ENCODE measurements around the gene SP6.

SP6 gene

DNA sequence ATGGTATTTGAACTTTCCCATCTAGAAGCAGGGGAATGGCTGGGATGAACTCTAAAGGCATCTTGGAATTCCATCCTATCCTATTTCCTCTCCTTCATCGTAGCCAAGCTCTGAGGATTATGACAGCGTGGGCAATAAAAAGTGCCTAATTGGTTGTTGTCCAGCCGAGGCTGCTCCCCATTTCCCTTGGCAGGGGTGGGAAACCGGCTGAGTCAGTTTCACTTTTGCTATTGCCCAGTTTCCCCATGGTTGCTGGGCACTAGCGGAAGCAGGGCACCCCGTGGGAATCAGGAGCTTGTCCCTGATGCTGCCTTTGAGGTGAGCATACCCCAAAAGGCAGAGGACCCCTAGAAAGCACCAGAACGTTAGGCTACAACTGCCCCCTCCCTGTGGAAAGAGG lies 31.3 kb upstream of the SP6 start:
- TF ChIP-seq, protein P1, sequence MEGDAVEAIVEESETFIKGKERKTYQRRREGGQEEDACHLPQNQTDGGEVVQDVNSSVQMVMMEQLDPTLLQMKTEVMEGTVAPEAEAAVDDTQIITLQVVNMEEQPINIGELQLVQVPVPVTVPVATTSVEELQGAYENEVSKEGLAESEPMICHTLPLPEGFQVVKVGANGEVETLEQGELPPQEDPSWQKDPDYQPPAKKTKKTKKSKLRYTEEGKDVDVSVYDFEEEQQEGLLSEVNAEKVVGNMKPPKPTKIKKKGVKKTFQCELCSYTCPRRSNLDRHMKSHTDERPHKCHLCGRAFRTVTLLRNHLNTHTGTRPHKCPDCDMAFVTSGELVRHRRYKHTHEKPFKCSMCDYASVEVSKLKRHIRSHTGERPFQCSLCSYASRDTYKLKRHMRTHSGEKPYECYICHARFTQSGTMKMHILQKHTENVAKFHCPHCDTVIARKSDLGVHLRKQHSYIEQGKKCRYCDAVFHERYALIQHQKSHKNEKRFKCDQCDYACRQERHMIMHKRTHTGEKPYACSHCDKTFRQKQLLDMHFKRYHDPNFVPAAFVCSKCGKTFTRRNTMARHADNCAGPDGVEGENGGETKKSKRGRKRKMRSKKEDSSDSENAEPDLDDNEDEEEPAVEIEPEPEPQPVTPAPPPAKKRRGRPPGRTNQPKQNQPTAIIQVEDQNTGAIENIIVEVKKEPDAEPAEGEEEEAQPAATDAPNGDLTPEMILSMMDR (IDR thresholded peaks at IDR 0.05; ENCODE audit: low read depth, low read length, missing control alignments): no peak
- in situ Hi-C loops (cut with HindIII; ENCODE audit: low pct_ligation_motif_present, low sequenced_read_pairs): no loop called here
- no peak for DNase-seq
- Histone ChIP-seq H3K27ac (no peak overlapping the region), H3K27me3 (replicated peaks) (peaks cover 3% of the 10 kb centered on the region), H3K36me3 (replicated peaks) (no peaks in the 10 kb centered on the region), H3K4me3 (ENCODE audit: low read depth, low read length) (no peak overlapping the region)

DNA sequence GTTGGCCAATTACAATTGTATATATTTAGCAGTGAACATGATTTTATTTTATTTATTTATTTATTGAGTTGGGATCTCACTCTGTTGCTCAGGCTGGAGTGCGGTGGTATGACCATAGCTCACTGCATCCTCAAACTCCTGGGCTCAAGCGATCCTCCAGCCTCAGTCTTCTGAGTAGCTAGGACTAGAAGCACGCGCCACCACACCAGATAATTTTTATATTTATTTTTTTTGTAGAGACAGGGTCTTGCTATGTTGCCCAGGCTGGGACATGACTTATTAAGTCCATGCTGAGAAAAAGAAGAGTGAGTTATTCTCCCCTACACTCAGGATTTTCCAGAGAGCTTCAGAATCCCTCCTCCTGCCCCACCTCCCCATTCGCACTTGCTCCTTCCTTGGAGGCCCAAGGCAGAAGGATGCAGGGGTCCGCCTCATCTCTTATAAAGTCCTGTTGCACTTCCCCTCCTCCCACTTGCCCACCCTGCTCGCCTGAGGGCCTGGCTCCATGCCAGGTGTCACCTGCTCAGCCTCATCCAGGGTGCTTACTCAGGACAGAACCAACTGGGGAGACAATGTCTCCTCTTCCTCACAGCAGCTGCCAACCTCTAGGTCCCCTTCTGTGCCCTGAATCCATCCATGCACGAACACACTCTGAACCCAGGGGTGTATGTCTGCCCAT lies 29.0 kb upstream of the SP6 start:
- DNase-seq: no peak
- Histone ChIP-seq H3K36me3 (replicated peaks) (no peaks in the 10 kb centered on the region), H3K4me3 (ENCODE audit: low read depth, low read length) (no peak overlapping the region), H3K27ac (no peak overlapping the region), H3K27me3 (replicated peaks) (peaks cover 5% of the 10 kb centered on the region)
- in situ Hi-C loops (cut with HindIII; ENCODE audit: low pct_ligation_motif_present, low sequenced_read_pairs): no loop called here
- TF ChIP-seq, protein P1 (IDR thresholded peaks at IDR 0.05; ENCODE audit: low read depth, low read length, missing control alignments): no peak

DNA sequence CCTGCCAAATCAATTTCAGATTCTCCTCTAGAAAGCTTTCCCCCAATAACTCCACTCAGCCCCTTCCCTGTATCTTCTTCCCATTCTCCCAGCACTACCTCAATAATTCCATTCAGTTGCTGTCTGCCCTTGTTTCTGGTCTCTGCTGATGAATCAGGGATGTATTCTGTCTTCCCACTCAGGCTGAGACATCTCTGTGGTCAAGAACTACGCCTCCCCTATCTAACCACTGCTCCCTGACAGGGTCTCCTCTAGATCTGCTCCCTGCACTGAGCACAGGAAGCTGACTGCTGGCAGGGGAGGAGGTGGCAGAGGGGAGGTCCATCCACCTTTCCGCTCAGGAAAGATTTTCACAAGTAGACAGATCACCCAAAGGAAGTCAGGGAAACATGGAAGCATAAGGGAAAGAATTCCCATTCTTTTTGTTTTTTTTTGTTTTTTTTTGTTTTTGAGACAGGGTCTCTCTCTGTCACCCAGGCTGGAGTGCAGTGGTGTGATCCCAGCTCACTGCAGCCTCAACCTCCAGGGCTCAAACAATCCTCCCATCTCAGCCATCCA lies 28.1 kb upstream of the SP6 start:
- TF ChIP-seq, protein P1 (IDR thresholded peaks at IDR 0.05; ENCODE audit: low read depth, low read length, missing control alignments): no peak
- H3K27ac ChIP-seq: no peak overlapping the region
- peak; percentile 59 for DNase-seq
- in situ Hi-C loops (cut with HindIII; ENCODE audit: low pct_ligation_motif_present, low sequenced_read_pairs): no loop called here
- no peaks in the 10 kb centered on the region for H3K36me3 ChIP-seq (replicated peaks)
- peaks cover 11% of the 10 kb centered on the region for H3K27me3 ChIP-seq (replicated peaks)
- no peak overlapping the region for H3K4me3 ChIP-seq (ENCODE audit: low read depth, low read length)

DNA sequence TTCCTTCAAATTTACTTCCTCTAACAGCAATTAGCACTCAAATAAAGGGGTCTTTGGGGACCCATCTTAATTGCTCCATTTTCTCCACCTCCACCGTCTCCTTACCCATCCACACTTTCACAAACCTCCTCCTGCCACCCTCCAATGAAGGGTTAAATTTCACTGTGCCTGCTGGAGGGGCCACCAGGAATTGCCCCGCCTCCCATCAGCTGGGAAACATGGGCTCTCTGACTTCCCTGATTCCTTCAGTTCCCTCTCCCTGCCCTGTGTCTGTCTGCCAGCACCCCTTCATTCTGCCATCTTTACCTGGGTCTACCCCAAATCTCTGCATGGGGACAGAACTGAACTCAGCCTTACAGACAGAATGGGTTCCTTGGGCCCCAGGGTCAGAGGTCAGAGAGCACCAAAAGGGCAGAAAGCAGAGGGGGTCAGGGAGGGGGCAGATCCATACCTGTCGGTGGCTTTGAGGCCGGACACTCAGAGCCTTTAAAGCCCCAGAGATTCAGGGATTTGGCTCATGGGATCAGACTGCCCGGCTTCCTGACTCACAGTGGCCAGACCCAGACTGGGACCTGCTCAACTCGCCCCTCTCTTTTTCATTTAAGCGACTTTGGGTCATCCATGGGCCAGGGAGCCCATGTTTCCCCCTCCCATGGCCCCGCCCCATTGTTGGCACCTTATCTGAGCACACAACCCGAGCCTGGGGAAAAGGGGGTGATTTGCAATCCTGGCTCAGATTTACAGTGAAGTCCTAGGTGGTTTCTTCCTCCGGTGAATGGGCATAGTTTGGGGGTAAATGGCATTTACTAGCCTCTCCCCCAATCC lies 27.5 kb upstream of the SP6 start:
- H3K27me3 ChIP-seq (replicated peaks): peaks cover 18% of the 10 kb centered on the region

DNA sequence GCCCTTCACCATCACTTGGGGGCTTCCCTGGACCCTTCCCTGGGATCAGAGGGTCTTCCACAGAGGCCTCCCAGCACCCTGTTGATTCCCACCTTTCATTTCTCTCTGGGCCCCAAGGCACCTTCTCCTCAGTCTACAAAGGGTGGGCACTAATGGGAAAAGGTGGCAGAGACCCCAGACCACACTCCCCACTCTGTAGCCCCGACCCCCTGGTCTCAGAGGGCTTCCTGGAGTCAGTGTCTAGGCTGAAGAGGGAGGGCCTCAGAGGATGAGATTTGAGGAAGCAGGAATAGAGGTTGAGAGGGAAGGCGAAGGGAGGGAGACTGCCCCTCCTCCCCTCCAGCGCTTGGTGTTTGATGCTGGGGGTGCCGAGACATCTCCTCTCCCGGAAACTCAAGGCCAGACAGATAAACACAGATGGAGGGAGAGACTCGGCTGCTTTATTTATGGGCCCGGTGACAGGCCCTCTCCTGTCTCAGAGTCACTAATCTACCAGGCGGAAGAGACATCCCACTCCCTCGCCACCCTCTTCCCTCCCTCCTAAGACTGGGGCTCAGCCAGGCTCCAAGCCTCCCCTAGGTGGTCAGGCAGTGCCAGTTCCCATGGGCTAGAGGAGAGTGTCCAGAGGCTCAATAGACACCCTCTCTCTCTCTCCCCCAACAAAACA lies 26.5 kb upstream of the SP6 start:
- Histone ChIP-seq H3K36me3 (replicated peaks) (no peaks in the 10 kb centered on the region), H3K27ac (no peak overlapping the region), H3K27me3 (replicated peaks) (peaks cover 27% of the 10 kb centered on the region), H3K4me3 (ENCODE audit: low read depth, low read length) (no peak overlapping the region)
- in situ Hi-C loops (cut with HindIII; ENCODE audit: low pct_ligation_motif_present, low sequenced_read_pairs): no loop called here
- TF ChIP-seq, protein P1 (IDR thresholded peaks at IDR 0.05; ENCODE audit: low read depth, low read length, missing control alignments): no peak
- DNase-seq: no peak

More for the DNA sequence above, 27.5 kb upstream of the SP6 start:
- Histone ChIP-seq H3K27ac (no peak overlapping the region), H3K36me3 (replicated peaks) (no peaks in the 10 kb centered on the region), H3K4me3 (ENCODE audit: low read depth, low read length) (no peak overlapping the region)
- TF ChIP-seq, protein P1 (IDR thresholded peaks at IDR 0.05; ENCODE audit: low read depth, low read length, missing control alignments): no peak
- DNase-seq: no peak
- in situ Hi-C loops (cut with HindIII; ENCODE audit: low pct_ligation_motif_present, low sequenced_read_pairs): no loop called here
